ENCODE data around the gene SLX1B.
"Not testable (repeated sequence)": the region's sequence is repeated elsewhere in the genome, so short reads cannot be mapped to it uniquely, and the experiment has no call there.

The SLX1B gene

GRCh38 chr16:29454269-29454668 is at the start of gene SLX1B, which contains the start of gene BOLA2:
TSS of gene SLX1B (plus strand) at chr16:29454533.
TSS of gene BOLA2 (minus strand) at chr16:29454351. CDS start at chr16:29454253, 98 bp downstream.
- not testable (repeated sequence) for DNase-seq (ENCODE audit: low spot score)

DNA sequence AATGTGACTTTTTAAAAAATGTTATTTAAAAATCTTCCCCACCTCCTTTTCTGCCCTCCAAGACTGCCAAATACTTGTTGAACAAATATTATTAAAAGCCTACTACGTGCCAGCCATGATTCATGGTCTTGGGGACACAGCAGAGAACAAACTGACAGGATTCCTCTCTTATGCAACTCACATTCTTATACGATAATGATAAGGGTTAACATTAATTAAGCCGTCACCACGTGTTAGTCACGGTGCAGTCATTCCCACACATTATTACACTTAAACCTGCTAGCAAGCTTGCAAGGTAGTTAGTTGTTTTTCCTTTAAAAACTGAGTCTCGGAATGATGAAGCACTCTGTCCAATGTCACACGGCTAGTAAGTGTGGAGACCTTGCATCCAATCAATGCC is 49.1 kb upstream of the SLX1B start:
- DNase-seq (ENCODE audit: low spot score) = not testable (repeated sequence)

DNA sequence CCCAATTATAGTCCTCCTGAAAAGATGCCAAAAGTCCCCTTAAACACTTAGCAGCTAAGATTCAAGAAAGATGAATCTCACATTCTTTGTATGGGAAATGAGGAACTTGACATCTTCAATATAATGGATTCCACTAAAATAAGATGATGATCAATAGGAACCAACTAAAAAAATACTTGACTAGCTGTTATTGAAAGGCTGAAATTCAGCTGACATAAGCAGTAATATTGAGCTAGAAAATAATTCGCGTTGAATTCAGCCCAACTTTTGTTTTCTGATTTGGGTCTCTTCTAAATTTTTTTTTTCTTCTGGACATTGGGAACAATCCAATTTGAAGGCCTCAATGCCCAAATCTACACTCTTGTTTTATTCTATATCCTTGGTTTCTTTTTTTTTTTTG is 30.7 kb upstream of the SLX1B start:
- not testable (repeated sequence) for DNase-seq (ENCODE audit: low spot score)

GRCh38 chr16:29425390-29425789 is 28.9 kb upstream of the SLX1B start:
- DNase-seq (ENCODE audit: low spot score) = not testable (repeated sequence)

DNA sequence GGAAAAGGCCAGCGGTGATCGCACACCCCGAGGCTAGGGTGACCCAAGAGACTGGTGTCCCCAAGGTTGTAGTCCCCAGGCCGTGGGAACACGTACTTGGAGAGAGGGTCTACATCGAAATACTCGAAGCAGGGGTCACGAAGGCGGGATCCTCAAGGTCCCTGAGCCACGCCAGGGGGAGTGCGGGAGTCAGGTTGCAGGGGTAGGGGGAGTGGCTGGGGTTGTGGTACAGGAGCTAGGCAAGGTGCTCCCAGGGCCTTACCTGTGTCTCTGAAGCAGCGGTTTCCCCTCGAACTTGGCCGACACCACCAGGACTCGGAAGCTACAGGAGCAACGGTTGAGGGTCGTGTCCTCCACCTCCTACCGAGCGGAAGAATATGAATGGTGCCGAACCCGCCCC is 579 bp upstream of the SLX1B start:
- not testable (repeated sequence) for DNase-seq (ENCODE audit: low spot score)

DNA sequence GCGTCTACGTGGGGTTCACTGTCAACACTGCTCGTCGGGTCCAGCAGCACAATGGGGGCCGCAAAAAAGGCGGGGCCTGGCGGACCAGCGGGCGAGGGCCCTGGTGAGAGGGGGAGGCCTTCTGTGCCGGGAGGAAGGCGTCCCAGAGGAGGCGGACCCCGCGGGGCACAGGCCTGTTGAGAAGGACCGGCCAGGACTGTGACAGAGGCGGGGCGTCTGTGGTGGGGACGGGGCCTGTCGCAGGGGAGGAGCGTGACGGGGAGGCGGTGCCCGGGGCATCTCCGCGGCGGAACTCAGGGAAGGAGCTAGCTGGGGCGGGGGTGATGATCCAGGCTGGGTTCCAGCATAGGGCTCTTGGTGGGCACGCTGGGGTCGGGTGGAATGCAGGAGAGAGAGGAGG is 495 bp downstream of the SLX1B start:
- DNase-seq (ENCODE audit: low spot score) = not testable (repeated sequence)

GRCh38 chr16:29457660-29458059 is 3.3 kb downstream of the SLX1B start:
- not testable (repeated sequence) for DNase-seq (ENCODE audit: low spot score)

DNA sequence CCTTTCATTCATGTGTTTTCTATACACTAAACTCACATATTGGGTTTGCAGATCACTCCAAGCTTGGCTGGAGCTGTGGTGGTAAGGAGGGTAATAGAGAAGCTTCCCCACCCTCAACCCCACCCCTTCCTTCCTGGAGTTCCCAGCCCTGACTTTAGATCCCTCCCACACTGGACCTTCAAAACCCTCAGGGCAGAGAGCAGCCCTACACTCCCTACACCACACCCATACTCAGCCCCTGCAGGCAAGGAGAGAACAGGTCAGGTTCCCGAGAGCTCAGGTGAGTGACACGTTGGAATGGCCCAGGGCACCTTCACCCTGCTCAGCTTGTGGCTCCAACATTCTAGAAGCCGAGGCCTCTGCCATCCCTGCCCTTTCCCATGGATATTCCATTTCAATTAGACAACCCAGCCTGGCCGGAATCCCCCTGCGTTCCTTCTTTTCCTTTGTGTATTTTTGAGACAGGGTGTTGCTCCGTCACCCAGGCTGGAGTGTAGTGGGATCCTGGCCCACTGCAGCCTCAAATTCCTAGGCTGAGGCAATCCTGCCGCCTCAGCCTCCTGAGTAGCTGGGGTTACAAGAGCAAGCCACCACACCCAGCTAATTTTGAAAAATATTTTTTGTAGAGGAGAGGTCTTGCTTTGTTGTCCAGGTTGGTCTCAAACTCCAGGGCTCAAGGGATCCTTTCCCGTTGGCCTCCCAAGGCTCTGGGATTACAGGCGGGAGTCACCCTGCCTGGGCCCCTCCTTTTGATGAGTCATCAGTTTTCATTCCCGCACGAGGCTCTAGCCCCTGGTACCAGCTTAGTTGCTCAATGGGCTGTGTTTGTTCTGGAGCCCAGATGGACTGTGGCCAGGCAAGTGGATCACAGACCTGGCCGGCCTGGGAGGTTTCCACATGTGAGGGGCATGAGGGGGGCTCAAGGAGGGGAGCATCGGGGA is 5.6 kb downstream of the SLX1B start, which contains the start of gene SULT1A4:
Gene SULT1A4 (plus strand): TSS at position 208 of the 941 bp plus-strand sequence. CDS start 1,473 bp downstream, outside the sequence.
- DNase-seq (ENCODE audit: low spot score) = not testable (repeated sequence)

DNA sequence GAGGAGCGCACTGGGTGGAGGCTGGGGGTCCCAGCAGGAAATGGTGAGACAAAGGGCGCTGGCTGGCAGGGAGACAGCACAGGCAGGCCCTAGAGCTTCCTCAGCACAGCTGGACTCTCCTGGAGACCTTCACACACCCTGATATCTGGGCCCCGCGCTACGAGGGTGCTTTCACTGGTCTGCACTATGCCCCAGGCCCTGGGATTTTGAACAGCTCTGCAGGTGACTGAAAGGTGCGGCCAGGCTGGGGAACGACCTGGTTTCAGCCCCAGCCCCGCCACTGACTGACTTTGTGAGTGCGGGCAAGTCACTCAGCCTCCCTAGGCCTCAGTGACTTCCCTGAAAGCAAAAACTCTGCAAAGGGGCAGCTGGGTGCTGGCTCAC is 6.3 kb downstream of the SLX1B start:
- not testable (repeated sequence) for DNase-seq (ENCODE audit: low spot score)

DNA sequence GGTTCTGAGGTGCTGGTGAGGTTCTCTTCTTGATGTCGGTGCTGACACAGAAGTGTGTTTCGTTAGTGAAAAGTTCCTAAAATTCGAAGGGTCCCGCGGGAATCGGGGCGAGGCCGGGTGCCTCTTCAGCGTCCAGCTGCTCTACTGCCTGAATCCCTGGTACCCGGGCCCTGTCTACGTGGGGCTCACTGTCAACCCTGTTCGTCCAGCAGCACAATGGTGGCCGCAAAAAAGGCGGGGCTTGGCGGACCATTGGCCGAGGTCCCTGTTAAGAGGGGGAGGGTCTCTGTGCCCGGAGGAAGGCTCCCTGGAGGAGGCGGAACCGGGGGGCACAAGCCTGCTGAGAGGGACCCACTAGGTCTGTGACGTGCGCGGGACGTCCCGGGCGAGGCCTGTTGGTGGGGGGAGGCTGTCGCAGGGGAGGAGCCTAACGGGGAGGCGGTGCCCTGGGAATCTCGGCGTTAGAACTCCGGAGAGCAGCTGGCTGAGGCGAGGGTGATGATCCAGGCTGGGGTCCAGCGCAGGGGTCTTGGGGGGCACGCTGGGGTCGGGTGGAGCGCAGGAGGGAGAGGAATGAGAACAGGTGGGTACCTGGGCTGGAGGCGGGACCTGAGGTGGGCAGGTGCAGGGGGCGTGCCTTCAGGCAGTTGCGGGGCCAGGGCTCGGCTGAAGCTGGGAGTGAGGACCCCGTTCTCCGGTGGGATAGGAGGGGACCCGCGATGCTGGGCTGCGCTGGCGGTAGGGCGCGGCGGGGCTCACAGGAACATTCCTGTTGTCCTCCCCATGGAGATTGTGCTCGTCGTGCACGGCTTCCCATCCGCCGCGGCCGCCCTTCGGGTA is 11.9 kb downstream of the SLX1B start:
- DNase-seq (ENCODE audit: low spot score) = not testable (repeated sequence)

GRCh38 chr16:29466904-29467303 is 12.6 kb downstream of the SLX1B start:
- not testable (repeated sequence) for DNase-seq (ENCODE audit: low spot score)

DNA sequence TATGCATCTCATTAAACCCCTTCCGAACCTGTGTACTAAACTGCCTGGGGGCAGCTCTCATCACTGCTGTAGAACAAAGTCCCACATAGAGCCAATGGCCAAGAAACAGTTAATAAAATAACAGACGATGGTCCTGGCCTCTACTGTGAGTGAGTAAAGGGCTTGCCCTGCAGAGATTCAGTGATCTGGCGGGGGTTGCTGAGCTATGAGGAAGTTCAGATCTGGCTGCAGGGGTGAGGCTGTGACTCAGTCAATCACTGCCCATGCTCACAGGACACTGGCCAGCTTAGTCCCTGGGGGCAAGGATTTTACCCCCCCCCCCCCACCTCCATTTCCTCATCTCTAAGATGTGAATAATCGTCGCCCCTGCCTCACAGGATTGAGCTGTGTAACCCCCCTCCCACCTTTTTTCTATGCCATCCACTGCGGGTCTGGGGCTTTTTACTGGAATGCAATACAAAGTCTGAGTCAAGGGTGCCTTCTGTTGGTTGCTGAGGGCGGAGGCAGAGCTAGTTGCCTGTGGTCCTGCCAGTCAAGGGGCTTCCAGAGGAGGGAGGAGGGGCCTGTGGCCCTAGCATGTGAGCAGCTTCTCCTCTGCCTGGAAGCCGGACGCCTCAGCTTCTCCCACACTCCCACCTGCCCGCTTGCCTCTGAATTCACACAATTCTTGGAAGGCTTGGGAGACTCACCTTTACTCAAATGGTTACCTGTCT is 13.5 kb downstream of the SLX1B start:
- not testable (repeated sequence) for DNase-seq (ENCODE audit: low spot score)

DNA sequence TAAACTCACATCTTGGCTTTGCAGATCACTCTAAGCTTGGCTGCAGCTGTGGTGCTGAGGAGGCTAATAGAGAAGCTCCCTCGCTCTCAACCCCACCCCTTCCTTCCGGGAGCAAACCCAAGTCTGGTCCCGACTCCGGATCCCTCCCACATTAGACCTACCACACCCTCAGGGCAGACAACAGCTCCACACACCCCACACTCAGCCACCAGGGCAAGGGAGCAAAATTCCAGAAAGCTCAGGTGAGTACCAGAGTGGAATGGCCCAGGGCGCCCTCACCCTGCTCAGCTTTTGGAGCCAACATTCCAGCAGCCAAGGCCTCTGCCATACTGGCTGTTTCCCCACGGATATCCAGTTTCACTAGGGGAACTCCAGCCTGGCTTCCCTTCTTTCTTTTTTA is 15.3 kb downstream of the SLX1B start:
- DNase-seq (ENCODE audit: low spot score) = not testable (repeated sequence)

- DNase-seq (ENCODE audit: low spot score) = not testable (repeated sequence)
Observed at GRCh38 chr16:29472065-29472464, 17.7 kb downstream of the SLX1B start.

GRCh38 chr16:29482276-29482675 is 27.9 kb downstream of the SLX1B start:
- not testable (repeated sequence) for DNase-seq (ENCODE audit: low spot score)

DNA sequence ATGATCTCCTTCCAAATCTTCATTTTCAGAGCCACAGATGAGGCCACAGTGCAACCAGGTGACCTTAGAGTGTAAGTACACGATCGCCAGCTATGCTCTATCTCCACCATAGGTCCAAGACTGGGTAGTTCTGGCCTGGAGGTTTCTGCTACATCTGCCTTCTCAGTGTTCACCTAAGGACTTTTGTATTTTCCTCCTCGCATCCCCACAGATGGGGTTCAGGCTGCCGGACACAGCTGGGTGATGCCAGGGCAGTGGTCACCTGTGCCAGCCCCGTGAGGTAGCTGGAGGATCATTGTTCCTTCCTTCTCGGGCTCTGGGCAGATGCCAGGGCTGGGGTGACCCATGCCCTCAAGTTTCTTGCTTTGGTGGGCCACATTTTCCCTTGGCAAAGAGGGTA is 52.0 kb downstream of the SLX1B start, which contains the start of gene NPIPB12:
Gene NPIPB12 (minus strand): TSS at position 101 of the 400 bp plus-strand sequence.
- DNase-seq (ENCODE audit: low spot score) = not testable (repeated sequence)

Measured in COLO829 (cell line).